Hematopoietic multipotent progenitor cell treated with erythropoietin and hydrocortisone succinate and interleukin-3 and kit ligand, for 4 days (in vitro differentiated cells): ENCODE measurements around the gene AMOTL1.

Source experiments
- DNase-seq: peaks from one replicate; pipeline ENCODE4 v3.0.0-alpha.2; 2015

Gene AMOTL1, protein sequence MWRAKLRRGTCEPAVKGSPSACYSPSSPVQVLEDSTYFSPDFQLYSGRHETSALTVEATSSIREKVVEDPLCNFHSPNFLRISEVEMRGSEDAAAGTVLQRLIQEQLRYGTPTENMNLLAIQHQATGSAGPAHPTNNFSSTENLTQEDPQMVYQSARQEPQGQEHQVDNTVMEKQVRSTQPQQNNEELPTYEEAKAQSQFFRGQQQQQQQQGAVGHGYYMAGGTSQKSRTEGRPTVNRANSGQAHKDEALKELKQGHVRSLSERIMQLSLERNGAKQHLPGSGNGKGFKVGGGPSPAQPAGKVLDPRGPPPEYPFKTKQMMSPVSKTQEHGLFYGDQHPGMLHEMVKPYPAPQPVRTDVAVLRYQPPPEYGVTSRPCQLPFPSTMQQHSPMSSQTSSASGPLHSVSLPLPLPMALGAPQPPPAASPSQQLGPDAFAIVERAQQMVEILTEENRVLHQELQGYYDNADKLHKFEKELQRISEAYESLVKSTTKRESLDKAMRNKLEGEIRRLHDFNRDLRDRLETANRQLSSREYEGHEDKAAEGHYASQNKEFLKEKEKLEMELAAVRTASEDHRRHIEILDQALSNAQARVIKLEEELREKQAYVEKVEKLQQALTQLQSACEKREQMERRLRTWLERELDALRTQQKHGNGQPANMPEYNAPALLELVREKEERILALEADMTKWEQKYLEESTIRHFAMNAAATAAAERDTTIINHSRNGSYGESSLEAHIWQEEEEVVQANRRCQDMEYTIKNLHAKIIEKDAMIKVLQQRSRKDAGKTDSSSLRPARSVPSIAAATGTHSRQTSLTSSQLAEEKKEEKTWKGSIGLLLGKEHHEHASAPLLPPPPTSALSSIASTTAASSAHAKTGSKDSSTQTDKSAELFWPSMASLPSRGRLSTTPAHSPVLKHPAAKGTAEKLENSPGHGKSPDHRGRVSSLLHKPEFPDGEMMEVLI

GRCh38 chr11:94767701-94768601, at the start of gene AMOTL1:
TSS of gene AMOTL1 (plus strand) at chr11:94768356. CDS start at chr11:94768512, 156 bp downstream.
- peak; percentile 96 for DNase-seq

DNA sequence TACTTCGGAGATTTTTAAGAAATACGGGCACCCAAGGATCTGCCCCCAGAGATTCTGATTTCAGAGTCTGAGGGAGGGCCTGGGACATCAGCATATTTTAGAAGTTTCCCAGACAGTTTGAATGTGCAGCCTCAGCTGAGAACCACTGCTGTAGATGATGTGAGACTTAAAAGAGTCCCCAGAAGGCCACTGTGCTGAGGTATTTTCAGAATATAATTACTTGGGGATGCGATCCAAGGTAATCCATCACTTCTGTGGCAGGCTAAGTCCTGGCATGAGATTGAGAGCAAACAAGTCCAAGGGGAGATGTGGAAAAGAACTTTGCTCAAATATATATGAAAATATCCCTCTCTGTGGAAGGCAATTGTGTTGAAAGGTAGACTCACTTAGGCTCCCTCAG, 48.3 kb upstream of the AMOTL1 start:
- DNase-seq = no peak

DNA sequence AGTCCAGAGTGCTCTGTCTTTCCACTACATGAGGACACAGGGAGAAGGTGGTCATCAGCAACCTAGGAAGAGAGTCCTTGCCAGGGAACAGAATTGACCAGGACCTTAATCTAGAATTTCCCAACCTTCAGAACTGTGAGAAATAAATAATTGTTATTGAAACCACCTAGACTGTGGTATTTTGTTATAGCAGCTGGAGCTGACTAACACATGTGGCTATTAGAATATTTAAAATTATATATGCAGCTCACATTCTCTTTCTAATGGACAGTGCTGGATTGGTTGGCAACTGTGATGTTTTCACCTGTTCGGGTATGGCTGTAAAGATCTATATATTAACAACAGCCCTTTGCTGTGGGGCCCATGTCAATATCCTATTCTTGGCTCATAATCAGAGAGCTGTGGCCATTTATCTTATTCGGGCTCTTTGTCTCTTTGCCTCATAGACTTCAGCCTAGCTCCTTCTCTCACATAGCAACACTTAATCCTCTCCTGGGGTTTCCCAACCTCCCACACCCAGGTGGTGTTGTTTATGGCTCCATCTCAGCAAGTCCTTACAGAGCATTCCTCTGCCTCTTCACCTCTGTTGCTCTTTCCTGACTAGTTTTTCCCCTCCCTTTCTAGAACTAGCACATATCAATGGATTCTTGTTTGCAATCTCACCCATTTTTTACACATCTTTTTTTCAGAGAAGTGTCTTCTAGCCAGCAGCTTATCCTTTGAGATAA, 46.4 kb upstream of the AMOTL1 start:
- no peak for DNase-seq

DNA sequence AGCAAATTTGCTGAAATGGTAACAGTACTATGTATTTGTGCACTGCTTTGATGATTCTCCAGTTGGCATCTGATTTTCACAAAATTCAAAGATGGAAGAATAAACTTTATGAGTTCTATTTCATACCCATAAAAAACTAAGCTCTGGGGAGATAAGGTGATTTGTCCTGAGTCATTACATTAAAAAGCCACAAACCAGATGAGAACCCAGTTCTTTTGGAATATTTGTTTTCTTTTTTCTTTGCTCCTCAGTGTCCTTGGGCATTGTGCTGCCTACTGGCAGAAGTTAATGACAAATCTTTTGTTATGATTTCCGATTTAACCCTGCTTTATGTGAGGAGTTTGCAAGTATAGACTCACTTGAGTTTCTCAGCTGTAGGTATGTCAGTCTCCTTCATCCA, 45.4 kb upstream of the AMOTL1 start:
- DNase-seq = no peak

DNA sequence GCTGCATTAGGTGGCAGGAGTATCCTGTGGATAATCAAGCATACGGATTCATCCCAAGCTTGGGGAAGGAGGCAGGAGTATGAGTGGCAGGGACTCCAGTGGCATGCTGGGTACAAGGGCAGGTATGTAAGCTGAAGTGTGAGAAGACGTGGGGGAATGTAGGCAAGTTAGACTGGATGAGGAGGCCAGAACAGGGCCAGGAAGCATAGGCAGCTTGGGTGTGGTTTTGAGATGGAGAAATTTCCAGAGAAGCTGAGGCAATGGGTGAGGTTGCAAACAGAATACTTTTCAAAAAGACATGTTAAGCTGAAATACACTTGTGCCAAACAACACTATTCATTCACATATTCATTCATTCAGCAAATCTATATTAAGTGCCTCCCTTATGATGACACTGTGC, 43.1 kb upstream of the AMOTL1 start:
- peak; percentile 8 for DNase-seq

DNA sequence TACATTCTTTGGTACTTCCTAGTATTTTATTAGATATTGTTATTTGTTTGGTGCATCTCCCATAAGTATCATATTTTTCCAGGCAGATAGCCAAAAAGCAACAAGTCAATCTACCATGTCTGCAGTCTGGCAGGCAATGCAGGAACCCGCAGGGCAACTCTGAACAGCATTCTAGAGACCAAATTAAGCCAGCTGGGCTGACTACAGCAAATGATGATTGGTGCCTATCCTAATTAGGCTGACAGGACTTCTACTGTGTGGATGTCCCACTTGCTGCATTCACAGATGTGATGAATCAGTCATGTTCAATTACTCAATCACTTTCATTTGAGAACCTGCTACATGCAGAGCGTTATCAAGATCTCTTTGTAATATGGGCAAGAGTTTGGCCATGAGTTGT, 40.3 kb upstream of the AMOTL1 start:
- DNase-seq = no peak

DNA sequence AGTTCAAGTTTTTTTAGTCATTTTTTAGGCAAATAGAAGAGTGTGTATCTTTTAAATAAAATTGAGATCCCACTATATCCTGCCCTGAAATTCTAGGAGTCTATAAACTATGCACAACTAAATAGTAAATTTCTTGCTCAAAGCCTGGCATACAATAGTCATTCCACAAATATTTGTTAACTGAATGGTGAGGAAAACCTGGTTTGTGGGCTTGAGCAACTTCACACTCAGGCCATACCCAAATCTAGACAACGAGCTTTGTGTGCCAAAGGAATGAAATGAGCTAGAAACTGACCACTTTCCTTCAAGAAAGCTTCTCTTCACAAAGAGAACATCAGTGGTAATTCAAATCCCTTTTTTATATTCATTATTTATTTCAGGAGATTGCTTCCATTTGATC, 39.6 kb upstream of the AMOTL1 start:
- no peak for DNase-seq

DNA sequence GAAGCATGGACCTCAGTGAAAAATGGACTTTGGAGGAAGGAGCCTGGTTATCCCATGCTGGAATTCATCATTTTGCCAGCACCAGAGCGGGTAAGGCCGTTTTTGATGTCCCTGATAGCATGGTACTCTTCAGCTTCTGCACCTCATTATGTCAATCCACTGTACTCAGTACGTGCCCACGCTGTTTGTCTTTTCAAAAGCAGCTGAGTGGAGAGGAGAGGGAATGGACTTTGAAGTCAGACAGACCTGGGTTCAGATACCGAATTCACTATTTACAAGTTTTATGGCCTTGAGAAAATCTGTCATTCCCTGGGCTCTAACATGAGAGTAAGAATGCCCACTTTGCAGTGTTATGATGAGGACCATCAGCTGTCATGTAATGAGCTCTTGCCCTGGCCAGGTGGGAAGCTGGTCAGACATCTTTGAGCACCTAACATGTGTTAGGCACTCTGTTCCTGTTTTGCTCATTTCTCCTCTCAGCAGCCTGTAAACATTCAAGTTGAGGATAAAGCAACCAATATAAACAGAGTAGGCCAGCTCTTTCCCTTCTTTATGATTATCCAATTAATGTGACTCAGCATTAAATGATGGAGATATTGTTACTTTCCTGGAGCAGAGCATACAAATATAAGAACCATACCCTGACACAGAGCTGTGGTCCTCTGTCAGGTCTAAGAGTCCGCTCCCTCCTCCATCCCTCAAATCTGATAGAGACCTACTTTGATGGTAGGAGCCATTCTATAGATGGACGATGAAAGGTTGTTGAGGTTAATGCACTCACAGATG, 39.0 kb upstream of the AMOTL1 start:
- no peak for DNase-seq

DNA sequence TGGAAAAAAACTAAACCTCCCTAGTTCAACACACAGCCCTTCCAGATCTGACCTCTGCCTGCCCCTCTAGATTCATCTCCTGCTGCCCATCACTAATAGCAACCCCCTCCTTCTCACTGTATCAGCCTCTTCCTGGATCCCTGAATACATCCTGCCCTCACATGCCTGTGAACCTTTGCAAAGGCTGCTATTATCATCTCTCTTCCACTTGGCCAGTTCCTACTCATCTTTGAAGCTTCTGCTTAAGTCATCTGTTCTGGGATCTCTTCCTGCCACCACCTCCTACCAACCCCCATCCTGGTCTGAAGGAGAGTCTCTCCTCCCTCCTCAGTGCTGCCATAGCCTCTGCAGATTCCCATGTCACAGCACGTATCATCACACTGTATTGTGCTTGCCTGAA, 38.0 kb upstream of the AMOTL1 start:
- DNase-seq = no peak

- DNase-seq = peak; percentile 10
Observed at GRCh38 chr11:94731880-94732601, 36.1 kb upstream of the AMOTL1 start.

DNA sequence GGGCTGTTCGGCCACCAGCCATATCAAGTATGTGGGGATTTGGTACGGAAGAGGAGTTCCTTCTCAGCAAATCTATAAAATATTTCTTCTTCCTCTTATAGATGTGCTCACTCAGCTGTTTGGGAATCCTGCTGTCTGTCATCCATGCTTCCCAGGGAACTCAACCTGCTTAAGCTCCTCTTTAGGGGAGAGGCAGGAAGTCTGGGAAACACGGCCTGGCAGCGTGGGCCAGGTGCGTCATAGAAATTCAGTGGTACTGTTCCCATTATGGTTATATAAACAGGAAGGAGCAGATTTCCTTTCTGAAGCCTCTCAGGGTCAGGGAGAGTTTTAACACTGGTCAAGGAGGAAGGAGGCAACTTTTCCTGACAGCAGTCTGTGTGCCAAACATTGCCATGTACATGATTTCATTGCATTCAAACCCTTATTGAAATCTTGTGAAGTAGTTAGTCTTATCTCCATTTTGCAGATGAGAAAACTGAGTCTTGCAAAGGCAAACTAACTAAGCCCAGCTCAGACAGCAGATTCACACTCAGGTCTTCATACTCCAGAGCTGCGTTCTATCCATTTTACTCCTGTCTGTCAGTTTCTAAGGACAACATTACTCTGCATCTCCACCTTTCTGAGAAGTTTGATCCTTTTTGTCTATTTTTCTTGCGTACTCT, 35.4 kb upstream of the AMOTL1 start:
- no peak for DNase-seq

- DNase-seq = no peak
Observed at GRCh38 chr11:94734563-94735275, 33.4 kb upstream of the AMOTL1 start.

DNA sequence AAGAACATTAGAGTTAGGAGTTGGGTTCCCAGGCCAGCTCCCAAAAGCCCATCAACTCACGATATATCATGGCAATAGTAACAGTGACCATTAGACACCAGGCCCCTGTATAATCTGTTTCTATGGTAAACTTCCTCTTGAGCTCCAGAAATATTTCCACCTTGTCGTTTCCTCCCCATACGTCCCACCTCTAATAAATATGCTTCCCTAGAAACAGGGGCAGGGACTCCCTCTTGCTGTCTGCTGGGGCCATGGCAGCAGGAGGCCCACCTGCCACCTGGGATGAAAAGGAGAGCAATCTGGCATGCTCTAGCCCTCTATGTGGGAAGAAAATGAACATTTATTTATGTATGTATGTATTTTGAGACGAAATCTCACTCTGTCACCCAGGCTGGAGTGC, 32.2 kb upstream of the AMOTL1 start:
- DNase-seq = no peak

- DNase-seq = no peak
Observed at GRCh38 chr11:94737171-94737611, 31.0 kb upstream of the AMOTL1 start.

- DNase-seq = no peak
Observed at GRCh38 chr11:94738746-94739145, 29.4 kb upstream of the AMOTL1 start.

DNA sequence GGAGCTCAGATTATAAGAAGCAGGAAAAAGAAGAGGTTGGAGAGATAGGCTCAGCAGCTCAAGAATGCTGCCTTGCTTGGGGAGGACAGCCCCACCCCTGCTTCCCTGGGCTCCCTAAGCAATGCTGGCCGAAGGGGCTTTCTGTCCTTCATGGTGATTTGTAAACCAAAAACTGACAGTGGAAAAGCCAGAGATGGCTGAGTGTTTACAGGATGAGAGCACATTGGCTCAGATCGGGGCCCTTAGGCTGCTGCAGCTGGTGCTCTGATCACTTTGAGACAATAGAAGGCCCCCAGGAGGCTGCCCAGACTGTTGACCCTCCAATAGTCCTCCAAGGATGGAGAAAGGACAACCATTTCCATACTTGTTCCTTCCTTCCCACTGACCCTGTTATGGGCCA, 28.8 kb upstream of the AMOTL1 start:
- DNase-seq = no peak

DNA sequence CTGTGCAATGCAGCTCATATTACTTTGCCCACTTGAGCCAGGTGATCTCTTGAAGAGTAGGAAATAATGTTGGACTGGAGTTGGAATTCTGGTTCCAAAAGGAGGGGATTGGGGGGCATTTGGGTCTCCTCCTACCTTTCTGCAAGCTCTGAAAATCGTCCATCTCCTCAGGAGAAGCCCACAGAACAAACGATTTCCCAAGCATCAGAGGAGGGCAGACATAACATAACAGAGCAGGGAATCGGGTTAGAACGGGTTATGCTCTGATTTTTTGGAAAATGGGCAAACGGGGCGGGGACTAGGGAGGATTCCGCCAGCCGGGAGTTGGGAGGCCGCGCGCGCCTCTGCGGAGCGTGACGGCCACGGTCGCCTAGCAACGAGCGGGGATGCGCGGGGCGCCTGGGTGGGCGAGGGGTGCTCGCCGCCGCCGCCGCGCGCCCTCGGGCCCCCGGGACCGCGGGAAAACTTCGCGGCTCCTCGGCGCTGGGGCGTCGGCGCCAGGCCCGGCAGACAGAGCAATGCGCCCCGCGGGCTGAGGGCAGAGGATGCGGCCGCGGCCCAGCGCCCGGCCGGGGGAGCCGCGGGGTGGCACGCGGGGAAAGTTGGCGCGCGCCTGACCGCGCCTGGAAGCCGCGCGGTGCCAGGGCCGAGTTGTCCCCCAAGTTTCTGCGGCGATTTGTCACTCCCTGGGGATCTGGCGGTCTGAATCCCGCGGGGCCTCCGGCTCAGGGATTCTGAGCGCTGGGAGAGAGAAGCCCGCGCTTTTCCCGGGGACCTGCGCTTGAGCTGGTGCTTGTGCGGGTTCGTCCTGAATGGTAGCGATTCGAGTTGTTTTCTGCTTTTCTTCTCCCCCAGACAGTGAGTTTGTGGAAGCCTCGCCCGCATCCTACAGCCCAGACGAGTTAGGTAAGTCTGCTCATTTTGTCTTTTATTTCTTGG, 27.8 kb upstream of the AMOTL1 start:
- DNase-seq = peak; percentile 31
